Gastroesophageal sphincter (tissue), 3 donors: ENCODE data around the gene HOXA4.

ENCODE experiments used
- EP300 ChIP-seq: sonication (generic); formaldehyde crosslinking; IDR thresholded peaks from one replicate; pipeline ENCODE4 v1.6.1; 2017; ENCODE audit warnings: antibody characterized with exemption, mild to moderate bottlenecking
- POLR2A ChIP-seq, 2 donors: fragments of 450-650 bp; IDR thresholded peaks; one replicate each; pipeline ENCODE4 v1.6.1; 2017; ENCODE audit warnings: antibody characterized with exemption in 2 of 2, mild to moderate bottlenecking in 2 of 2, moderate library complexity in 1 of 2
- TF ChIP-seq, protein P1 (sequence below), 4 experiments: fragments of 200-600 bp in 2 of 4; fragments of 450-650 bp in 2 of 4; sonication (generic) in 1 of 4; IDR thresholded peaks; one replicate each; pipeline ENCODE4 v1.5.1; 2017 to 2019; ENCODE audit warnings: antibody characterized with exemption in 4 of 4, mild to moderate bottlenecking in 2 of 4, moderate library complexity in 2 of 4

DNA sequence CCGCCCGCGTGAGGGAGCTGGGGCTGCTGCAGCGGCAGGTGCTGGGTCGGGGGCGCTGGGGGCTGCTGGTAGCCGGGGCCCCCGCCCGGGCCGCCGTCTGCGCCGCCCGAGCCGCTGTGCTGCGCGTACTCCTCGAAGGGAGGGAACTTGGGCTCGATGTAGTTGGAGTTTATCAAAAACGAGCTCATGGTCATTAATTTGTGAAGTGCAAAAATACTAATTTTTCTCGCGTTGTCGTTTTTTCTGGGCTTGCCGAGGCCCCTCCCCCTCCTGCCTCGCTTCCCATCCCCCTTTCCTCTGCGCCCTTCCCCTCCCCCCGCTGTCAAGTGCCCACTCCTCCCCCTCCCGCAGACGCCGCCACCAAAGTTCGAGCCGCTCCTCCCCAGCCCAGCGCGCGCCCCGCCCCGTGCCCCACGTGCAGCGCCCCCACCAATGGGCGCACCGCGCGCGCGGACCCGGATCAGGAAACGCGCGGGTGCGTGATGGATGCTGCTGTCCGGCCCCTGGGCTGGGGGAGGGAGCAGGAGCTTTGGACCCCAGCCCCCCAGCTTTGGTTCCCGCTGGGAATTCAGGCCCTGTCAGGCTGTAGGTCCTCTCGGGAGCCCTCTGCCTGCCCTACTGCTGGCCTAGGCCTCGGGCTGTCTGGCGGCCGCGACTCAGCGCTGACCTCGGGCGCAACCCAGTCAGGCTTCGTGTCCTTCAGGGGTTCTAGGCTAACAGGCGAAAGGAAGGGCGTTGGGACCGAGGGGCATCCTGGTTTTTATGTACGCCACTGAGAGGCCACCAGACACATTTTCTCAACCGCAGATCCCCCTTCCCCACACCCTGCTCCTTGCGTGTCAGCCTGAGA is at the start of gene HOXA4:
- TF ChIP-seq EP300 (no peak), POLR2A (IDR thresholded peaks at IDR 0.05) (peak; percentile 62 to 80)
- TF ChIP-seq, protein P1, sequence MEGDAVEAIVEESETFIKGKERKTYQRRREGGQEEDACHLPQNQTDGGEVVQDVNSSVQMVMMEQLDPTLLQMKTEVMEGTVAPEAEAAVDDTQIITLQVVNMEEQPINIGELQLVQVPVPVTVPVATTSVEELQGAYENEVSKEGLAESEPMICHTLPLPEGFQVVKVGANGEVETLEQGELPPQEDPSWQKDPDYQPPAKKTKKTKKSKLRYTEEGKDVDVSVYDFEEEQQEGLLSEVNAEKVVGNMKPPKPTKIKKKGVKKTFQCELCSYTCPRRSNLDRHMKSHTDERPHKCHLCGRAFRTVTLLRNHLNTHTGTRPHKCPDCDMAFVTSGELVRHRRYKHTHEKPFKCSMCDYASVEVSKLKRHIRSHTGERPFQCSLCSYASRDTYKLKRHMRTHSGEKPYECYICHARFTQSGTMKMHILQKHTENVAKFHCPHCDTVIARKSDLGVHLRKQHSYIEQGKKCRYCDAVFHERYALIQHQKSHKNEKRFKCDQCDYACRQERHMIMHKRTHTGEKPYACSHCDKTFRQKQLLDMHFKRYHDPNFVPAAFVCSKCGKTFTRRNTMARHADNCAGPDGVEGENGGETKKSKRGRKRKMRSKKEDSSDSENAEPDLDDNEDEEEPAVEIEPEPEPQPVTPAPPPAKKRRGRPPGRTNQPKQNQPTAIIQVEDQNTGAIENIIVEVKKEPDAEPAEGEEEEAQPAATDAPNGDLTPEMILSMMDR (IDR thresholded peaks at IDR 0.05), result no peak
